Measurements from ENCODE around the gene SIMC1.

DNA sequence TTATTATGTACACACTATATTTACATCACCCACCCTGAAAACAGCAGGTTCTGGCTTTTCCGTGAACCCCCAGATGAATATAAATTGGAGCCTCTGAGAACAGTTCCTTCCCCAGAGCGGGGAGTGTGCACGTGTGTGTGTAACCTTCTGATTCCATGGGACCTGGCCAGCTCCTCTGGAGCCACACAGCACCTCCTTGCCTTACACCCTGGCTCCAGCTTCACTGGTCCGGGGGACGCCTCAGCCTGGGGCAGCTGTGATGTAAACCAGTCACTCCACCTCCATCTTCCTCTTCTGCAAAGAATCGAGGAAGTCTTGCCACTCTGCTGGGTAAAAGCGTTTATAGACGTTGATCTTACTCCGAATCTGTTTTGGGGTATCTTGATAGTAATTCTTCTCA, 145.7 kb downstream of the SIMC1 start:
- no peak for TF ChIP-seq EZH2 (IDR thresholded peaks at IDR 0.05; ENCODE audit: borderline replicate concordance, insufficient read depth, low read depth, low read length, poor library complexity, severe bottlenecking)
- TF ChIP-seq, protein P1, sequence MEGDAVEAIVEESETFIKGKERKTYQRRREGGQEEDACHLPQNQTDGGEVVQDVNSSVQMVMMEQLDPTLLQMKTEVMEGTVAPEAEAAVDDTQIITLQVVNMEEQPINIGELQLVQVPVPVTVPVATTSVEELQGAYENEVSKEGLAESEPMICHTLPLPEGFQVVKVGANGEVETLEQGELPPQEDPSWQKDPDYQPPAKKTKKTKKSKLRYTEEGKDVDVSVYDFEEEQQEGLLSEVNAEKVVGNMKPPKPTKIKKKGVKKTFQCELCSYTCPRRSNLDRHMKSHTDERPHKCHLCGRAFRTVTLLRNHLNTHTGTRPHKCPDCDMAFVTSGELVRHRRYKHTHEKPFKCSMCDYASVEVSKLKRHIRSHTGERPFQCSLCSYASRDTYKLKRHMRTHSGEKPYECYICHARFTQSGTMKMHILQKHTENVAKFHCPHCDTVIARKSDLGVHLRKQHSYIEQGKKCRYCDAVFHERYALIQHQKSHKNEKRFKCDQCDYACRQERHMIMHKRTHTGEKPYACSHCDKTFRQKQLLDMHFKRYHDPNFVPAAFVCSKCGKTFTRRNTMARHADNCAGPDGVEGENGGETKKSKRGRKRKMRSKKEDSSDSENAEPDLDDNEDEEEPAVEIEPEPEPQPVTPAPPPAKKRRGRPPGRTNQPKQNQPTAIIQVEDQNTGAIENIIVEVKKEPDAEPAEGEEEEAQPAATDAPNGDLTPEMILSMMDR (IDR thresholded peaks at IDR 0.05), result no peak
